Endothelial cell of umbilical vein (primary cell): ENCODE results near the gene TRNP1. TPM values are rescaled to one million over a fixed set of nuclear protein-coding genes. Genes with fewer than 3 reads are reported as not detected.

Experiments
- BruUV-seq: library from RNA; stranded (reverse); fragments of 400-500 nt; replicated peaks from 2 replicates; lab custom pipeline; 2021; lab: Mats Ljungman, UMichigan
- CTCF ChIA-PET: fragments of 300-600, 350-600 bp; sonication (Branson Sonifier 250); formaldehyde crosslinking; loops from one replicate; lab custom pipeline; 2021; ENCODE audit warnings: antibody characterized with exemption, inconsistent platforms; lab: Charles Lee
- POLR2A ChIA-PET: fragments of 300-600, 350-600 bp; sonication (Branson Sonifier 250); formaldehyde crosslinking; loops from one replicate; lab custom pipeline; 2021; ENCODE audit warnings: antibody characterized with exemption, inconsistent platforms; lab: Charles Lee
- DNase-seq: peaks from one replicate; pipeline ENCODE4 v3.0.0-alpha.2; 2011; ENCODE audit warnings: low read depth, low spot score
- FAIRE-seq: peaks from 2 replicates; lab custom pipeline; 2011; peaks lifted over from hg19 to GRCh38; lab: Jason Lieb, UNC
- H2AFZ ChIP-seq: 2 replicates; pipeline ENCODE4 v1.6.0; 2012; ENCODE audit warnings: low read depth, low read length, control low read depth, inconsistent platforms
- H3K27ac ChIP-seq: 2 replicates; pipeline ENCODE4 v1.5.1; 2011; ENCODE audit warnings: low read depth, mild to moderate bottlenecking, control low read depth, low read length, moderate library complexity; ENCODE audit not compliant: insufficient read depth
- H3K27me3 ChIP-seq, 2 experiments: 2 replicates each; pipeline versions ENCODE4 v1.6.0 to v1.6.1; 2011; ENCODE audit warnings: low read length in 2 of 2, mixed read lengths in 1 of 2; ENCODE audit not compliant: control insufficient read depth in 2 of 2, insufficient read depth in 2 of 2
- H3K36me3 ChIP-seq, 2 experiments: 2 replicates in 1 of 2; 3 replicates in 1 of 2; pipeline ENCODE4 v1.5.1; 2011; ENCODE audit warnings: low read length in 2 of 2, mild to moderate bottlenecking in 1 of 2, moderate library complexity in 1 of 2; ENCODE audit not compliant: control insufficient read depth in 2 of 2, insufficient read depth in 2 of 2; ENCODE audit errors: extremely low read depth in 1 of 2
- H3K4me1 ChIP-seq: 3 replicates; pipeline ENCODE4 v1.5.1; 2011; ENCODE audit warnings: mild to moderate bottlenecking, low read length; ENCODE audit not compliant: control insufficient read depth, insufficient read depth; ENCODE audit errors: extremely low read depth
- H3K4me2 ChIP-seq: 2 replicates; pipeline ENCODE4 v1.6.1; 2011; ENCODE audit warnings: low read length, control low read depth, mixed read lengths; ENCODE audit not compliant: insufficient read depth
- H3K4me3 ChIP-seq, 3 experiments: fragments of 200-600 bp in 1 of 3; sonication (generic), shearing (Covaris generic) in 1 of 3; replicated peaks in 1 of 3; 2 replicates each; pipeline ENCODE4 v1.5.1; 2011 to 2016; ENCODE audit warnings: control low read depth in 3 of 3, low read length in 3 of 3, mild to moderate bottlenecking in 2 of 3, inconsistent platforms in 1 of 3, low read depth in 1 of 3, moderate library complexity in 1 of 3; ENCODE audit not compliant: insufficient read depth in 1 of 3
- H3K79me2 ChIP-seq: 2 replicates; pipeline ENCODE4 v1.6.0; 2012; ENCODE audit warnings: low read length, inconsistent platforms; ENCODE audit not compliant: control insufficient read depth, insufficient read depth
- H3K9ac ChIP-seq: replicated peaks from 2 replicates; pipeline ENCODE3; 2011; ENCODE audit warnings: low read length, control low read depth; ENCODE audit not compliant: insufficient read depth; ENCODE audit errors: extremely low read depth
- H3K9me1 ChIP-seq: replicated peaks from 3 replicates; pipeline ENCODE4 v1.6.0; 2011; ENCODE audit warnings: mild to moderate bottlenecking, low read length; ENCODE audit not compliant: control insufficient read depth, insufficient read depth; ENCODE audit errors: extremely low read depth
- H3K9me3 ChIP-seq: replicated peaks from 2 replicates; pipeline ENCODE4 v1.5.1; 2012; ENCODE audit warnings: low read length, inconsistent platforms; ENCODE audit not compliant: control insufficient read depth, insufficient read depth
- H4K20me1 ChIP-seq: replicated peaks from 2 replicates; pipeline ENCODE3; 2011; ENCODE audit warnings: mild to moderate bottlenecking, low read length; ENCODE audit not compliant: control insufficient read depth, insufficient read depth; ENCODE audit errors: extremely low read depth
- CTCF ChIP-seq, 2 donors: IDR thresholded peaks; 1 replicate in 1 of 2; 2 replicates in 1 of 2; pipeline ENCODE4 v1.5.1; 2011; ENCODE audit warnings: low read length in 2 of 2, mild to moderate bottlenecking in 2 of 2, moderate library complexity in 2 of 2, control low read depth in 1 of 2, inconsistent platforms in 1 of 2, low read depth in 1 of 2; ENCODE audit not compliant: insufficient read depth in 1 of 2; ENCODE audit errors: extremely low read depth in 1 of 2
- EZH2 ChIP-seq: IDR thresholded peaks from 2 replicates; pipeline ENCODE4 v1.6.1; 2012; ENCODE audit warnings: borderline replicate concordance, low read depth, mild to moderate bottlenecking, moderate library complexity, low read length, inconsistent platforms; ENCODE audit not compliant: severe bottlenecking
- FOS ChIP-seq: IDR thresholded peaks from 2 replicates; pipeline ENCODE4 v1.6.1; 2011; ENCODE audit warnings: mild to moderate bottlenecking, low read length, moderate library complexity, borderline replicate concordance; ENCODE audit not compliant: insufficient read depth
- GATA2 ChIP-seq: IDR thresholded peaks from 2 replicates; pipeline ENCODE4 v1.7.0; 2011; ENCODE audit warnings: low read depth, mild to moderate bottlenecking, moderate library complexity, mixed read lengths, low read length; ENCODE audit not compliant: insufficient read length, insufficient read depth
- JUN ChIP-seq: IDR thresholded peaks from 2 replicates; pipeline ENCODE4 v1.6.1; 2011; ENCODE audit warnings: borderline replicate concordance, low read depth; ENCODE audit not compliant: insufficient read length, insufficient read depth
- MAX ChIP-seq: IDR thresholded peaks from 2 replicates; pipeline ENCODE4 v1.6.1; 2011; ENCODE audit not compliant: insufficient read depth, insufficient read length
- MYC ChIP-seq: IDR thresholded peaks from one replicate; pipeline ENCODE4 v1.6.1; 2011; ENCODE audit warnings: mild to moderate bottlenecking, low read depth, low read length
- POLR2A ChIP-seq: IDR thresholded peaks from 2 replicates; pipeline ENCODE4 v1.6.1; 2012; ENCODE audit warnings: low read depth, mild to moderate bottlenecking, control low read depth, low read length
- POLR2AphosphoS5 ChIP-seq: IDR thresholded peaks from 2 replicates; pipeline ENCODE4 v1.6.1; 2012; ENCODE audit warnings: low read depth, mild to moderate bottlenecking, control low read depth, low read length, moderate library complexity; ENCODE audit not compliant: insufficient read depth
- dilution Hi-C: fragments of 300-500 bp; cut with MboI; formaldehyde crosslinking; loops from one replicate; pipeline ENCODE4 v1.15.0; 2019; ENCODE audit warnings: low sequenced_read_pairs; ENCODE audit not compliant: extremely low pct_ligation_motif_present
- intact Hi-C: fragments of 100-400 bp; cut with micrococcal nuclease; formaldehyde crosslinking; loops from one replicate; pipeline ENCODE4 v1.10.0; 2022
- polyA plus RNA-seq, 4 experiments: library from polyadenylated mRNA; depleted of rRNA in 3 of 4; stranded (reverse) in 3 of 4; unstranded in 1 of 4; fragments of >200 nt; gene quantifications; 2 replicates each; pipeline versions ENCODE4 v1.2.1 to v1.2.3, GENCODE V29; 2011 to 2012; ENCODE audit warnings: missing spikeins in 1 of 4
- total RNA-seq: library from RNA; stranded (reverse); gene quantifications from 2 replicates; pipeline ENCODE4 v1.2.3, GENCODE V29; 2021

The TRNP1 gene
- total and polyA plus RNA-seq, 2 donors (not counting 3 experiments of a cell fraction or from before 2014, with no cell fraction given), result 5.9 to 20.5 TPM

GRCh38 chr1:26970810-26971209, 22.7 kb upstream of the TRNP1 start:
- intact Hi-C loops, result no loop called here
- H3K36me3 ChIP-seq, result no peaks in the 10 kb centered on the region
- TF ChIP-seq EZH2, result no peak
- no peak for TF ChIP-seq CTCF (IDR thresholded peaks at IDR 0.05; ENCODE audit: extremely low read depth in 1 of 2, insufficient read depth in 1 of 2, low read depth in 1 of 2, low read length in 2 of 2)
- POLR2A ChIA-PET, result no interaction called here
- no peak overlapping the region for H3K4me3 ChIP-seq
- BruUV-seq, result no TSS peak
- H3K9ac ChIP-seq, result no peak overlapping the region
- H3K4me2 ChIP-seq, result no peak overlapping the region
- no peaks in the 10 kb centered on the region for H3K4me1 ChIP-seq
- no peak overlapping the region for H3K27ac ChIP-seq
- peaks cover 0 to 4% of the 10 kb centered on the region in 2 experiments for H3K27me3 ChIP-seq
- FAIRE-seq (no peak), DNase-seq (no peak)
- dilution Hi-C loops, result no loop called here
- CTCF ChIA-PET, result interaction anchor here (5.1 kb wide), 1 partner anchor 25 kb away, joined by 109 read pairs; the partner anchor contains the start of gene TRNP1
- H3K79me2 ChIP-seq, result no peaks in the 10 kb centered on the region
- H3K9me3 ChIP-seq, result no peaks in the 10 kb centered on the region
- H2AFZ ChIP-seq, result no peak overlapping the region
- no peaks in the 10 kb centered on the region for H4K20me1 ChIP-seq
- H3K9me1 ChIP-seq, result no peaks in the 10 kb centered on the region

- FAIRE-seq, result no peak
- no TSS peak for BruUV-seq
Measured at GRCh38 chr1:26971590-26971989, 21.9 kb upstream of the TRNP1 start.

More at GRCh38 chr1:26971590-26971989, 21.9 kb upstream of the TRNP1 start:
- H2AFZ ChIP-seq, result no peak overlapping the region
- CTCF ChIA-PET, result interaction anchor here (0.8 to 1.6 kb wide), 3 partner anchors 14 to 74 kb away, joined by 3 to 6 read pairs (median 3); no protein-coding TSS in a partner anchor
- H3K9me1 ChIP-seq, result no peaks in the 10 kb centered on the region
- POLR2A ChIA-PET, result no interaction called here
- TF ChIP-seq POLR2AphosphoS5 (no peak), POLR2A (no peak), MYC (no peak), FOS (no peak), CTCF (IDR thresholded peaks at IDR 0.05; ENCODE audit: extremely low read depth in 1 of 2, insufficient read depth in 1 of 2, low read depth in 1 of 2, low read length in 2 of 2) (no peak), GATA2 (no peak), JUN (no peak), MAX (no peak), EZH2 (no peak)
- H3K4me3 ChIP-seq, result no peak overlapping the region
- no peaks in the 10 kb centered on the region for H3K9me3 ChIP-seq
- DNase-seq, result no peak
- no peaks in the 10 kb centered on the region for H3K79me2 ChIP-seq
- peaks cover 0 to 2% of the 10 kb centered on the region in 2 experiments for H3K27me3 ChIP-seq
- H3K4me1 ChIP-seq, result no peaks in the 10 kb centered on the region
- no peak overlapping the region for H3K27ac ChIP-seq
- no peak overlapping the region for H3K9ac ChIP-seq
- no peaks in the 10 kb centered on the region for H4K20me1 ChIP-seq
- no peaks in the 10 kb centered on the region for H3K36me3 ChIP-seq
- dilution Hi-C loops (no loop called here), intact Hi-C loops (no loop called here)
- H3K4me2 ChIP-seq, result no peak overlapping the region
